ENCODE results near the gene CEACAM1.
"Not testable (repeated sequence)": the region's sequence is repeated elsewhere in the genome, so short reads cannot be mapped to it uniquely, and the experiment has no call there.

The CEACAM1 gene

DNA sequence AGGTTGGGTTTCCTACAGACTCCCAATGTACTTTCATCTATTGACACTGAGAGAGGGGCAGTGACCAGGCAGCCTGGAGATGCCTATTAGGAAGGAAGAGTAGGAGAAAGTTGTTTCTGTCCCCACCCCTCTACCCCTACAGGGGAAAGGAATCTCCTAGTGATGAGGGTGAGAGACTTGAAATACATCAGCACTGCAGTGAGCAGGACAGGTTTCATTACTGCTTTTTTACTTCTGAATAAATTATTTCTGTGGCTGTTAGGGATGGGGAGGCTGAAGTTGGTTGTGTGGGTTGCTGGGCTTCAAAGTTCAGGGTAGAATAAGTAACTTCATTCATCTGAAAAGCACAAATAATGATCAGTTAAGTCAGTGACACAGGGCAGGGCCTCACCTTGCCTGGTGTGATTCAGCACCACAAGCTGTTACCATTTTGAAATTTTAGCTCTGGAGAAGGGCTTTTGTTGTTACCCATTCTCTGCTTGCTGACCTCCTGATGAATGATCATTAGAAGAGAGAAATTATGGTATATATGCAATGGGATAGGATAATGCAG, 19.3 kb downstream of the CEACAM1 start:
- DNase-seq, result no peak

DNA sequence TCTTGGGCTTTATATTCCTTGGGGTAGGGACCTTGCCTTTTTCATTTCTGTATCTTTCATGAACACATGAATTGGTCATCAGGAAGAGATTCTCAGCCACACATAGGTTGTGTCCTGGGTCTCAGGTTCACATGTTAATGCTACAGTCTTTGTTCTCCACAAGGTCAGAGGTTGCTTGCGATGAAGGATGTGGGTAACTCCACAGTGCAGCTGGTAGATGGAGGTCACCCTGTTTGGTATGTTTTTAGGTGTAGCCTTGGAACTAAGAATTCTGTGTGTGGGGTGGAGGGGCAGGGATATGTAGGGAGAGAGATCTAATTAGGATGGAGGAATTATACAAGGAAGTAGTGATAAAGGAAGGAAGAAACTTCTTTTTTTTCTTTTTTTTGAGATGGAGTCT, 23.2 kb downstream of the CEACAM1 start:
- no peak for DNase-seq

DNA sequence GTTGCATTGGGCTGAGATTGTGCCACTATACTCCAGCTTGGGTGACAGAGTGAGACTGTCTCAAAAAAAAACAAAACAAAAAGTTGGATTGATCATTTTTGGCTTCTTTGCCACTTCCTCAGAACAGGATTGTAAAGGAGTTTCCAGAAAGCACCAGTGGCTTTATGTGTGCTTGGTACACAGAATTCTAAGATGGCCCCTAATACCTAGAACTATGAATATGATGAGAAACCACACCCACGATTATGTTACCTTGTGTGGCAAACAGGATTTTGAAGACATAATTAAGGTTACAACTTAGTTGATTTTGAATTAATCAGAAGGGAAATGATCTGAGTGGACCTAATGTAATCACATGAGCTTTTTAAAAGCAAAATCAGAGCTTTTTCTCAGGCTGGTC, 26.5 kb downstream of the CEACAM1 start:
- DNase-seq, result no peak

DNA sequence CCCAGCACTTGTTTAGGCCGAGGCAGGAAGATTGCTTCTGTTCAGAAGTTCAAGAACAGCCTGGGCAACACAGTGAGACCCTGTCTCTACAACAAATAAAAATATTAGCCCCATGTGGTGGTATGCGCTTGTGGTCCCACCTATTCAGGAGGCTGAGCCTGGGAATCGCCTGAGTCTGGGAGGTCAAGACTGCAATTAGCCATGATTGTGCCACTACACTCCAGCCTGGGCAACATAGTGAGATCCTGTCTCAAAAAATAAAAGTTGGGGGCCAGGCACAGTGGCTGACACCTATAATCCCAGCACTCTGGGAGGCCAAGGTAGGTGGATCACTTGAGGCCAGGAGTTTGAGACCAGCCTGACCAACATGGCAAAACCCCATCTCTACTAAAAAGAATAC, 27.0 kb downstream of the CEACAM1 start:
- not testable (repeated sequence) for DNase-seq

DNA sequence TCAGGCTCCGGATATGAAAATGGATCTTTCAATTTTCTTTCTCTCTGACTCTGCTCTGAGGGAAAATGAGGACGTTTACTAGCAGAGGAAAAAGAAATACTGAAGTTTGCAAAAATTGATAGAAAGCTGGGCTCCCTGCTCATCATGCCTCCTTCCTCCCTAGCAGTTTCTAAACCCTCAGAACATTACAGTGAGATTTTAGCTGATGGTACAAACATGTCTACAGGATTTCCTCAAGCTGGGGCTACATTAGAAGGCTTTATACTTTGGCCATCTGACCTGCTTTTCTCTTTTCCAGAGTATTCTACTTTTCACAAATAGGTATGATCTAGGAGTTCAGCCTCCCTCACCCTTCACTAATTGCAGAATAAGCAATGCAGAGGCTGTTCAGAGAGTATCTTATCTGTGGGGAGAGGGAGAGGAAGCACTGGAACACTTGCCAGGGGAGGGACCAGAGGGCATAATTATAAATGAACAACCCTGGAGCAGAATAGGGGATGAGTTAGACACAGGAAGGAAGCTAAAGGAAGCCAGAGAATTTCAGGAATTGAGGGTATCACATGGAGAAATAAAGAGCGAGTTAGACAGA, 30.0 kb downstream of the CEACAM1 start:
- no peak for DNase-seq

DNA sequence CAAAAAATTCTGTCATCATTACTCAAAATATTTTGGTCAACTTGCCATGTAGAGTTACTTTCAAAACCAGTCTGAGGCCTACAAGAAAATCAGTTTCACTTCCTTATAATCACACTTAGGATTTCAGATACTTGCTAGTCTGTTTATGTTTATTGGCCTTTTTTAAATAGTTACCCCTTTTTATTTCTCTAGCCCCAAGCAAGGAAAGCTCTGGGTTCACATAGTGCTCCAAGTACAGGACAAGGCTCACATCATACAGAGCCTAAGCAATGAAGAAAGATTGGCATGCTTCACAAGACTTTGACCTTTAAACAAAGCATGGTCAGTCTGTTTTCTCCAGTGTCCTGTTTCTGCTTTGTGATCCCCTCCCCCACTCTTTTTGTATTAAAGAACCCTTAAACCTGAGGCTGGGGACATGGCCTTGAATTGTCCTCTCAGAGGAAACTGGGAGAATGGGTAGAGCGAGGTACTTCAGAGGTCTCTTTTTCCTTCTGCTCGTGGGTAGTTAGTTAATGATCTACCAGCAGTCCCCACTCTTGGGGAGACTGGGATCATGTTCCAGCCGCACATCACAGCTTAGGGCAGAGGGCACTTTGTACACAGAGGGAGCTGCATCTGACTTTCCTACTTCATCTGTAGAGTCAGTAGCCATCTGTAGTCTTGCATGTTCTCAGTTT, 30.7 kb downstream of the CEACAM1 start:
- no peak for DNase-seq

DNA sequence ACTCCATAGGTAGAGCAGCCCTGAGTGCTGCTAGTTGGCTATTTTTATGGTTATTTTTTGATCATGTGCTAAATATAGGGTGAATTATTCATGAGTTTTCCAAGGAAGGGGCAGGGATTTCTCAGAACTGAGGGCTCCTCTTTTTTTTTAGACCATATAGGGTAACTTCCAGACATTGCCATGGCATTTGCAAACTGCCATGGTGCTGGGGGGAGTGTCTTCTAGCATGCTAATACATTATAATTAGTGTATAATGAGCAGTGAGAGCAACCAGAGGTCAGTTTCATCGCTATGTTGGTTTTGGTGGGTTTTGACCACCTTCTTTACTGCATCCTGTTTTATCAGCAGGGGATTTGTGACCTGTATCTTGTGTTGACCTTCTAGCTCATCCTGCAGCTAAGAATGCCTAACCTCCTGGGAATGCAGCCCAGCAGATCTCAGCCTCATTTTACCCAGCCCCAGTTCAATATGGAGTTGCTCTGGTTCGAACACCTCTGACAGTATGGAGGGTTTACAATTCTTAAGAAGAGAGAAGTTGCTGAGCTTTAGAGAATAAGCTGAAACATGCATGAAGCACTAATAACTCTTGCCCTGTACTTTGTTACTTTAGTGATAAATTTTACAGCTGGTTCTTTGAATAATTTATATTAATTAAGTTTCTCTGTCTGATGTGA, 31.7 kb downstream of the CEACAM1 start:
- no peak for DNase-seq

DNA sequence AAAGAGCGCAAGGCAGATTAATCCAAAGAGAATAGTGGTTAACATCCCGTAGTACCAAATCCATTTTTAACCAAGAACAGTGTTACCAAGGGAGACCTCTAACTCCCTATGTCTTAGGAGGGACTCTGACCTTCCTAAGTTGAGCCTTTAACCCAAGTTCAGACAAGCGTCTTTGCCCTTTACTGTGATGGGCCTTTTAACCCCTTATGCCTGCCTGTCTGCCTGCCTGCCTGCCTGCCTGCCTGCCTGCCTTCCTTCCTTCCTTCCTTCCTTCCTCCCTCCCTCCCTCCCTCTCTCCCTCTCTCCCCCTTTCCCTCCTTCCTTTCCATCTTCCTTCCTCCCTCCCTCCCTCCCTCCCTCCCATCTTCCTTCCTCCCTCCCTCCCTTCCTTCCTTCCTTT, 32.6 kb downstream of the CEACAM1 start:
- no peak for DNase-seq

DNA sequence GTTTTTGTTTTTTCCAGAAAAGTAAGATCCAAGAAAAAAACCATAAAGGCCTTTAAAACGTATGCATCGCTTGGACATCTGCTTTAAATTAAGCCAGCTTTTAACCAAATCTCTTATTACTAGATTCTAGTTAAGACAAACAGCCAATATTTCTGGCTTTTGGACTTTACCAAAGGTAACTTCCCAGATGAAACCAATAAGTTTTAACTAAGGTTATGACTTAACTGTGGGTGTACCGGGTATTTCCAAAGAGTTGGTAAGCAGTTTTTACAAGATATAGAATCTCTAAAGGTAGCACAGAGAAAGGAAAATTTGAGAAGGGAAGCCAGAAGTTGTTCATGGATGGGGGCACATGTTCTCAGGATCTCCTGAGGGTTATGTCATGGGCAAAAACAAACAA, 34.0 kb downstream of the CEACAM1 start:
- no peak for DNase-seq

DNA sequence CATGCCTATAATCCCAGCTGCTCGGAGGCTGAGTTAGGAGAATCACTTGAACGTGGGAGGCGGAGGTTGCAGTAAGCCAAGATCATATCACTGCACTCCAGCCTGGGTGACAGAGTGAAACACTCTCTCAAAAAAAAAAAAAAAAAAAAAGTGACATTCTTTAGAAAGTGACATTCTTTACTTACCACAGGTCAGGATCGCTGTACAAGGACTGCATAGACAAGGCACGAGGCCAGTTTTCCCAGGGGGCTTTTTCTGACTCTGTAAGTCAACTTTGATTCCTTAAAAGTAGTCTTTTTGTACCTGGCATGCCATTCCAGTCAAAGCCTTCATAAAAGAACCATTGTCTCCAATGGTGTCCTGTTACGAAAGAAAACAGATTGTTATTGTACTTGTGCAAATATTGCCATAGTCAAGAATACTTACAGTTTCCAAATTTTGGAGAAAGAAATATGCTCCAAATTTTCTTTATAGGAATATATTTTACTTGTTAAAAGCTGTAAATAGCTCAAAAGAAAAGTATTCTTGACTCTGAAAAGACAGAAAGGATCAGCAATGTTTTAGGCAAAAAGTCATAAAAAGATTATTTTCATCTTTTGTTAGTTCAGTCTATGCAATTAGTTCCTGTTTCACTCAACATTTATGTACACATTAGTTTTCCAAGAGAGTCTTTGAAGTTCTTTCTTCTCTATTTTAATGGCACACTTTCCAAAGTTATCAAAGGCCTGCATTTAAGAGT, 39.3 kb downstream of the CEACAM1 start:
- no peak for DNase-seq

DNA sequence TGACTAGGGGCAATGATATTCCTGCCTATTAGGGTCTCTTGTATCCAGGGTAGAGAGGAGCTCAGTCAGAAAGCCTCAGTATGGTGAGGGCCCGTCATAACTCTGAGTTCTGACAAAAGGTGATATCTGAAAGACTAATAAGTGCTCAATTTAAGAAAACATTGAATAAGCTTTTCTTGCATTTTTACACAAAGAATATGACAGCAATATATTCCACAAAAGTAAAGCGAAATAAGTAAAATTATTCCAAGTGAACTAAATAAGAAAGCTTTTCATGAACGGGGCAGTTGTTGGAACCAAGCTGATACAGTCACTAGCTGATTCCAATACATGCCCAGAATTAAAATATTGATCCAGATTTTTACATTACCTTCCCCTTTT, 40.5 kb downstream of the CEACAM1 start:
- no peak for DNase-seq

DNA sequence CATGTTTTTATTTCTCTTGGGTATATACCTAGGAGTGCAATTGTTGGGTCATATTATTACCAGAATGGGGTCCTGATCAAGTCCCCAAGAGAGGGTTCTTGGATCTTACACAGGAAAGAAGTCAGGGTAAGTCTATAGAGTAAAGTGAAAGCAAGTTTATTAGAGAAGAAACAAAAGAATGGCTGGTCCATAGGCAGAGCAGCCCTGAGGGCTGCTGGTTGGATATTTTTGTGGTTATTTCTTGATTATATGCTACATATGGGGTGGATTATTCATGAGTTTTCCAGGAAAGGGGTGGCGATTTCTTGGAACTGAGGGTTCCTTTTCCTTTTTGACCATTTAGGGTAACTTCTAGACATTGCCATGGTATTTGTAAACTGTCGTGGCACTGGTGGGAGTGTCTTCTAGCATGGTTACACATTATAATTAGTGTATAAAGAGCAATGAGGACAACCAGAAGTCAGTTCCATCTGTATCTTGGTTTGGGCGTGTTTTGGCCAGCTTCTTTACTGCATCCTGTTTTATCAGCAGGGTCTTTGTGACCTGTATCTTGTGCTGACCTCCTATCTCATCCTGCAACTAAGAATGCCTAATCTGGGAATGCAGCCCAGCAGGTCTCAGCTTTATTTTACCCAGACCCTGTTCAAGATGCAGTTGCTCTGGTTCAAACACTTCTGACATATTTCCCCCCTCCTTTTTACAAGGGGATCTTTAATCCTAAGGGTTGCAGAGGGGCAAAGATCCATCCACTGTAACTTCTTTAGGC, 41.1 kb downstream of the CEACAM1 start:
- no peak for DNase-seq

DNA sequence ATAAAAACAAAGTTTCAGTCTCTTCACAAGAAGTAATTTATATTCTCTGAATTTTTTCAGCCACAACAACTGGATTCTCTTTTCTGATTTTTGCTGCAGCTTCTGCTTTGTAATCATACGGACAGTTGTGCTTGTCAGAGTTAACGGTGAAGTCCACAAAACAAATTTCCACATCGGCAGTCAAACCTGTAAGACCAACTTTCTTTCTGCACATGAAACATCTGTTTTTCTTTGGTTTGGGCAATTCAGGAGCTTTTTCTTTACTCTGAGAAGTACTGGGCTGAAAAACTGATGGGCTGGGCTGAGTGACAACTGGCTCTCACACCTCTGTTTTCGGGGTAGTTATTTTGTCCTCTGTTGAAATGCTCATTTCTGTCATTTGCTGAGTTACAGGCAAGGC, 43.2 kb downstream of the CEACAM1 start:
- not testable (repeated sequence) for DNase-seq

DNA sequence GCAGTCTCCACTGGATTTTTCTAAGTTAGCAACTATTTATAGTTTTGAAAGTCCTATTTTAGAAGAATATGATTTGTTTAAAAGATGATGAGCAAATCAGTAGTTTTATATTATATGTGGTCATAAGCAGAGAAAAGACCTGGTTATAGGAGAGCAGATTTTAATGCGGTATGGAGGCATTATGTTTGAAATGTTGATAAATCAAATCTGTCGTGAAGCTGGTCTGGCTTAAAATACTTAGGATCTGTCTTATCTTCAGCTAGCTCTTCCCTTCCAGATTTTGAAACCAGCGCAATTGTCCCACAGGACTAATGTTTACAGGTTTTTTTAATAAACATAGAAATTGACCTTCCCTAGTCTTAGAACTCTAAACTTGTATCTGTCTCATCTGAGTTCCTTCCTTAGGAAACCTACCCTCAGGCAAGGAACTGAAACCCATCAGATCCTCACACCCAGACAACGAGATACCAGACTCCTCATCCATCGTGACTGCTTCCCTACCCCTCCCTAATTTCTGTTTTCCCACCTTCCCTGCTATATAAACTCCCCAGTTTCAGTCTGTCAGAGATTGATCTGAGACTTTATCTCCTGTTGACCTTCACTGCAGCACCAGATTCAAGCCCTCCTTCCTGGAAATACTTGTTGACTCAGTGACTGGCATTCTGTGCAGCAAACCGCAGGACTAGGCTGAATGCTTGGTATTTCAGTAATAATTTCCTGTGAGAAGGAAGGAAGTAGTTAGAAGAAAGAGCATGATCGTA, 47.8 kb downstream of the CEACAM1 start:
- no peak for DNase-seq

DNA sequence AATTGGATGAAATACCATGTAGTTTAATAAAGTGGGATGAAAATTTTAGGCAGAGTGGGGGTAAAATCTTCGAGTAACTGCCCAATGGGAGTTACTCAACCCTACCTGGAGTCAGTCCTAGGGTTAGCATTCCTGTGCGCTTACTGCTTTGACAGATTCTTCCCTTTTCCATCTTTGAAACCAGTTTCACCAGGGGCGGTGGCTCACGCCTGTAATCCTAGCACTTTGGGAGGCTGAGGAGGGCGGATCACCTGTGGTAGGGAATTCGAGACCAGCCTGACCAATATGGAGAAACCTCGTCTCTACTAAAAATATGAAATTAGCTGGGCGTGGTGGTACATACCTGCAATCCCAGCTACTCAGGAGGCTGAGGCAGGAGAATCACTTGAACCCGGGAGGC, 48.5 kb downstream of the CEACAM1 start:
- no peak for DNase-seq

DNA sequence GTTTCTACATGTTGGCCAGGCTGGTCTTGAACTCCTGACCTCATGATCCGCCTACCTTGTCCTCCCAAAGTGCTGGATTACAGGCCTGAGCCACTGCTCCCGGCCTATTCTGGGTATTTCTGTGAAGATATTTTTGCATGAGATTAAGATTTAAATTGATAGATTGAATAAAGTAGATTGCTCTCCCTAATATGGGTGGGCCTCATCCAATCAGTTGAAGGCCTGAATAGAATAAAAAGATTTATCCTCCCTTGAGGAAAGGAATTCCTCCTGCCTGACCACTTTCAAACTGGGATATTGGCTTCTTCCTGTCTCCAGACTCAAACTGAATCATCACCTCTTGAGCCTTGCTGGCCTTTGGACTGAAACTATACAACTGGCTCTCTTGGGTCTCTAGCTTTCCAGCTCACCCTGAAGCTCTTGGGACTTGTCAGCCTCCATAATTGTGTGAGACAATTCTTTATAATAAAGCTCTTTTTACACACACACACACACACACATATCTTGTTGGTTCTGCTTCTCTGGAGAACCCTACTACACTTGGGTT, 49.4 kb downstream of the CEACAM1 start:
- no peak for DNase-seq

DNA sequence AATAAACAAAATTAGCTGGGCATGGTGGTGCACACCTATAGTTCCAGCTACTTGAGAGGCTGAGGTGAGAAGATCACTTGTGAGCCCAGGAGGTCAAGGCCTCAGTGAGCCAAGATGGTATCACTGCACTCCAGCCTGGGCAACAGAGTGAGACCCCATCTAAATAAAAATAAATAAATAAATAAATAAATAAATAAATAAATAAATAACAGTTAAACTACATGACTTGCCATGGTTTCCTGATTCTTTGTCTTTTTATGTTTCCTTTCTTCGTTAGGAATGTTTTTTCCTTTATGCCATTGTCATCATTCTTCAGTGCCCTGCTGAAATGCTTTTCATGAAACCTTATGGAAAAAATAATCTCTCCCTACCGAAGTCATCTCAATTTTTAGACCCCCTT, 50.3 kb downstream of the CEACAM1 start:
- DNase-seq, result no peak

DNA sequence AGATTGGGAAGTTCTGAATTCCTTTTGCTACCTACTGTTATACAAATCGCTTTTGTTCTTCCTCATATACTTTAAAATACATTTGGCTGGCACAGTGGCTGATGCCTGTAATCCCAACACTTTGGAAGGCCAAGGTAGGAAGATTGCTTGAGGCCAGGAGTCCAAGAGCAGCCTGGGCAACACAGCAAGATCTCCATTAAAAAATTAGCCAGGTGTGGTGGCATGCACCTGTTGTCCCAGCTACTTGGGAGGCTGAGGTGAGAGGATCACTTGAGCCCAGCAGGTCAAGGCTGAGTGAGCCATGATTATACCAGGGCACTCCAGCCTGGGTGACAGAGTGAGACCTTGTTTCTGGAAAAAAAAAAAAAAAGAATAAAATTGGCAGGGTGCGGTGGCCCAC, 51.2 kb downstream of the CEACAM1 start:
- no peak for DNase-seq

DNA sequence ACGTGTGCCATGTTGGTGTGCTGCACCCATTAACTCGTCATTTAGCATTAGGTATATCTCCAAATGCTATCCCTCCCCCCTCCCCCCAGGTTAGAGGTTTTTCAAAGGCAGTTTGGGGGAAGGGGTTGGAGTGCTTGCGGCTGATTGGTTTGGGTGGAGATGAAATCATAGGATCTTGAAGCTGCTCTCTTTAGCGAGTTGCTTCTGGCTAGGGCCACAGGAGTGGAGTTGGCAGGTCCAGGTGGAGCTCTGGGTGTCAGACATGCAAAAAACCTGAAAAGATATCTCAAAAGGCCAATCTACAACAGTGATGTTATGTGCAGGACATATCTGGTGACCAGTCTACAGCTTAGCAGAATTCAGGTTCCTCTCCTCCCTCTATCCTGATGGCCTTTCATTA, 52.9 kb downstream of the CEACAM1 start:
- DNase-seq, result no peak

DNA sequence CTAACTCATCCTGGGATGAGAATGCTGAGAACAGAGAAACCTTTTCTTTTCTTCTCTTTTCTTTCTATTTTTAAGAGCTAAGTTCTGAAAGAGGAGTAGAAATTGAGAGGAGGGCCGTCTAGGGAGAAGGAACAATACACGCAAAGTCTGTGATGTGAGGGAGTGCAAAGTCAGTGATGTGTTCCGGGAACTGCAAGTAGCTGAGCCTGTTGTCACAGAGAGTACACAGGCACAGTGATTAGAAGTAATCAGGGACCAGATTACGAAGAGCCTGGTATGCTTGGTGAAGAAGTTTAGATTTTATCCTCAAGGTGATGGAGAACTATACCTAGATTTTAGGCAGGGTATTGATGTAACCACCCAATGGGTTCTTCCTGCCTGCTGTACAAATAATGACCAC, 53.5 kb downstream of the CEACAM1 start:
- DNase-seq, result no peak

DNA sequence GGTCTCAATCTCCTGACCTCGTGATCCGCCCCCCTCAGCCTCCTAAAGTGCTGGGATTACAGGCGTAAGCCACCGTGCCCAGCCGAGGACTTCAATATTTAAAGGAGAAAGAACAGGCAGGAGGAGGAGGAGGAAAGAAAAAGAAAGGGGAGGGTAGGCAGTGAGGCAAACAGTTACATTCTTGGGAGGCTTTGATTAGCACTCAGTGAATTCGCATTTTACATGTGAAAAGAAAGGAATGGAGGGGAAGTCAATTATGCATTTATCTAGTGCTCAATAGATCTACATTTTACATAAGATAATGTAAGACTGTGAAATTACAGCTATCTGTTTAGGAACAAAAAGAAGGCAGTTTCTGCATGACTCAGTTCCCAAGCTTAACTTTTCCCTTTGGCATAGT, 54.6 kb downstream of the CEACAM1 start:
- no peak for DNase-seq

Data from NCI-H1694 (cell line).